HG02763 (cell line): ENCODE data around the gene CD82.

ENCODE experiments used
- ATAC-seq: cut with Tn5 transposase; IDR thresholded peaks from one replicate; pipeline ENCODE4 v1.9.1; 2021; ENCODE audit warnings: mild to moderate bottlenecking, moderate library complexity; ENCODE audit not compliant: unreplicated experiment

Gene CD82

GRCh38 chr11:44614281-44614775, 48.9 kb downstream of the CD82 start:
- ATAC-seq, result no peak

GRCh38 chr11:44615041-44615755, 49.7 kb downstream of the CD82 start:
- ATAC-seq, result no peak

- no peak for ATAC-seq
These were observed 50.7 kb downstream of the CD82 start for GRCh38 chr11:44615913-44616791.

- ATAC-seq, result no peak
These were observed 52.4 kb downstream of the CD82 start for GRCh38 chr11:44617671-44618461.

GRCh38 chr11:44618561-44619425, 53.3 kb downstream of the CD82 start:
- ATAC-seq, result no peak

- ATAC-seq, result no peak
These were observed 54.9 kb downstream of the CD82 start for GRCh38 chr11:44620328-44620725.

- no peak for ATAC-seq
These were observed 55.7 kb downstream of the CD82 start for GRCh38 chr11:44621140-44621681.

GRCh38 chr11:44621784-44622183, 56.3 kb downstream of the CD82 start:
- ATAC-seq, result no peak

GRCh38 chr11:44622190-44622650, 56.8 kb downstream of the CD82 start:
- ATAC-seq, result no peak

- no peak for ATAC-seq
These were observed 57.3 kb downstream of the CD82 start for GRCh38 chr11:44622721-44623258.

GRCh38 chr11:44623341-44623730, 57.9 kb downstream of the CD82 start:
- no peak for ATAC-seq

- no peak for ATAC-seq
These were observed 58.4 kb downstream of the CD82 start for GRCh38 chr11:44623731-44624491.

GRCh38 chr11:44624761-44625221, 59.3 kb downstream of the CD82 start:
- no peak for ATAC-seq

- ATAC-seq, result no peak
These were observed 60.5 kb downstream of the CD82 start for GRCh38 chr11:44625759-44626523.

GRCh38 chr11:44626645-44627044, 61.2 kb downstream of the CD82 start:
- no peak for ATAC-seq

GRCh38 chr11:44627165-44627789, 61.8 kb downstream of the CD82 start:
- ATAC-seq, result no peak

GRCh38 chr11:44627911-44628729, 62.7 kb downstream of the CD82 start:
- no peak for ATAC-seq
